HCT116 (cell line): Measurements from ENCODE around the gene GIT2.

Experiments used
- ATF3 ChIP-seq: IDR thresholded peaks from 2 replicates; pipeline ENCODE4 v1.6.1; 2012
- CBX3 ChIP-seq: IDR thresholded peaks from 2 replicates; pipeline ENCODE4 v1.6.1; 2012; ENCODE audit warnings: low read depth
- CTCF ChIP-seq, 3 experiments: fragments of 200-600 bp in 1 of 3; sonication (generic) in 1 of 3; IDR thresholded peaks in 2 of 3; conservative IDR thresholded peaks in 1 of 3; 2 replicates each; pipeline ENCODE4 v1.5.1; 2012 to 2017; ENCODE audit warnings: low read depth in 2 of 3, low read length in 2 of 3, antibody characterized with exemption in 1 of 3, borderline replicate concordance in 1 of 3, control low read depth in 1 of 3, mild to moderate bottlenecking in 1 of 3, mixed read lengths in 1 of 3, mixed run types in 1 of 3, moderate library complexity in 1 of 3; ENCODE audit not compliant: insufficient read depth in 1 of 3
- EZH2 ChIP-seq: fragments of 200-600 bp; sonication (generic); IDR thresholded peaks from 2 replicates; pipeline ENCODE4 v1.6.1; 2017; ENCODE audit warnings: antibody characterized with exemption, mixed run types
- EZH2phosphoT487 ChIP-seq: fragments of 200-600 bp; IDR thresholded peaks from 2 replicates; pipeline ENCODE4 v1.6.1; 2018; ENCODE audit warnings: antibody characterized with exemption, borderline replicate concordance
- FOSL1 ChIP-seq: IDR thresholded peaks from 2 replicates; pipeline ENCODE4 v1.6.1; 2012; ENCODE audit warnings: low read depth
- POLR2A ChIP-seq: IDR thresholded peaks from 2 replicates; pipeline ENCODE4 v1.7.0; 2011; ENCODE audit warnings: borderline replicate concordance; ENCODE audit not compliant: insufficient read depth, insufficient read length; ENCODE audit errors: extremely low read depth
- REST ChIP-seq: IDR thresholded peaks from 2 replicates; pipeline ENCODE4 v1.6.1; 2012; ENCODE audit warnings: low read depth
- SP1 ChIP-seq: IDR thresholded peaks from 2 replicates; pipeline ENCODE4 v1.6.1; 2012; ENCODE audit warnings: low read depth

- TF ChIP-seq EZH2phosphoT487 (no peak), ATF3 (no peak), CTCF (IDR thresholded peaks at IDR 0.05 in 2 of 3, conservative IDR thresholded peaks at IDR 0.05 in 1 of 3; ENCODE audit: borderline replicate concordance in 1 of 3, insufficient read depth in 1 of 3, low read depth in 2 of 3, low read length in 2 of 3) (no peak), FOSL1 (no peak), REST (no peak), POLR2A (no peak), EZH2 (no peak), SP1 (no peak), CBX3 (no peak)
Measured at GRCh38 chr12:110023059-110023980, 27.2 kb upstream of the GIT2 start.
